ENCODE results near the gene LDLRAD3.

- no peak for TF ChIP-seq CTCF (IDR thresholded peaks at IDR 0.05)
- TF ChIP-seq POLR2A (IDR thresholded peaks at IDR 0.05) = no peak
Measured at GRCh38 chr11:36161572-36161971, 217.7 kb downstream of the LDLRAD3 start.

Measured in adrenal gland (tissue), 5 donors.